HUDEP-2 (cell line): Measurements from ENCODE around the gene ALDH4A1.
"Not testable (repeated sequence)": the region's sequence is repeated elsewhere in the genome, so short reads cannot be mapped to it uniquely, and the experiment has no call there.

Experiments
- DNase-seq, 76 experiments: peaks; one replicate each; lab custom pipeline; 2025; ENCODE audit not compliant: unreplicated experiment in 76 of 76; lab: John Stamatoyannopoulos, UW

The ALDH4A1 gene

DNA sequence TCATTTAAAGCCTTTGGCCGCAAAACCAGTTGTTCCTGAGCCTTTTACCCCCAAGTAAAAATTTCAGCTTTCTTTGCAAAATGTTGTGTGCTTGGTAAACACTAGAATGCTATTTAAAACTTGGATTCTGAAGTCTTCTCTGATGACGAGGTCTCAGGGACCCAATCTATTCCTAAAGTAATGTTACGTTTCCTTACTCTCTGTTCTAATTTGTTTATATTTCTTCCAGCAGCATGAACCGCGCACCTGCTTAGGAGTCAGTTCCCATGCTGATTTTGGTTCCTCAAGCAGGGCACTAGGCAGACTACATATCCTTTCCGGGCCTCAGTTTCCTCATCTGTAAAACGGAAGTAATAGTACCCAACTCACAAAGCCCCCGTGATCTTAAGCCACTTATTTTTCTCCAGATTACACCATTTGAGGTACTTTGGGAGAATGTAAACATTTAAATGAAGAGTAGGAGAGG lies 969 bp upstream of the ALDH4A1 start:
- DNase-seq: no peak

- peak in 4 of 76 experiments; percentile 9 to 68 (median 40) for DNase-seq
Measured at GRCh38 chr1:18901952-18902522, 318 bp downstream of the ALDH4A1 start.

GRCh38 chr1:18901147-18901951 lies 1.0 kb downstream of the ALDH4A1 start:
- DNase-seq: no peak

DNA sequence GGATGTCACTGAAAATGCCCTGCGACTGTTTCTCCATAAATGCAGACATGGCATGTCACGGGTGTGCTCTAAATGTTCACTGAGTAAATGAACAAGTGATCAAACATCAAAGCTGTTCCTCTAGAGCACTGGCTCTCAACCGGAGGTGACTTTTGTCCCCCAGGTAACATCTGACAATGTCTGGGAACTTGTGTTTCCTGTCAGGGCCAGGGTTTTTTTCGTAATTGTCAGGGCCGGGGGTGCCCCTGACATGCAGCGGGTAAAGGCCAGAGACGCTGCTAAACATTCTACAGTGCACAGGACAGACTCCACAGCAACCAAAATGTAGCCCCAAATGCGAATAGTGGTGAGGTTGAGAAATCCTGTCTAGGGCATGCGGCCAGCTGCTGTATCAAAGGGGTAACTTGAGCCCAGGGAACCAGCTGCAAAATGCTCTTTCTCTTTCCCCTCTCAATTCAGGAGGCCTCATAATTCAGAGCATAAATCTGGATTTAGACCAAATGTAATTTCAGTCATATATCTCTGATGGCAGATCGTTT lies 2.0 kb downstream of the ALDH4A1 start:
- DNase-seq: no peak

- DNase-seq: no peak
Measured at GRCh38 chr1:18899363-18900049, 2.8 kb downstream of the ALDH4A1 start.

DNA sequence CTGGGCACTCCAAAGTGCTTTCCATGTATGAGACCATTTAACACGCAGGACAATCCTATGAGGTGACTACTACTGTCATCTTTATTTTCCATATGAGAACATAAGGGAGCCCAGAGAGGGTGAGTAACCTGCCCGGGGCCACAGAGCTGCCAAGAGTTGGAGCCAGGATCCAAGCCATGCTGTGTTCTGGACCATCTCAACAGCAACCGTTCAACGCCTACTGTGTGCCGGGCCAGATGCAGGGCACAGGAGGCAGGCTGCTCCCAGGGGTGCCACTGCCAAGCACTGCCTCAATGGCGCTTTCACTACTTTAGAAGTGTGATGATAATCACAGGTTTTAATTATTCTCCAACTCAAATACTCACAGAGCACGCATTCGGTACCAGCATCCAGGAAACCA lies 3.8 kb downstream of the ALDH4A1 start:
- no peak for DNase-seq

GRCh38 chr1:18895317-18895716 lies 7.0 kb downstream of the ALDH4A1 start:
- DNase-seq: no peak

DNA sequence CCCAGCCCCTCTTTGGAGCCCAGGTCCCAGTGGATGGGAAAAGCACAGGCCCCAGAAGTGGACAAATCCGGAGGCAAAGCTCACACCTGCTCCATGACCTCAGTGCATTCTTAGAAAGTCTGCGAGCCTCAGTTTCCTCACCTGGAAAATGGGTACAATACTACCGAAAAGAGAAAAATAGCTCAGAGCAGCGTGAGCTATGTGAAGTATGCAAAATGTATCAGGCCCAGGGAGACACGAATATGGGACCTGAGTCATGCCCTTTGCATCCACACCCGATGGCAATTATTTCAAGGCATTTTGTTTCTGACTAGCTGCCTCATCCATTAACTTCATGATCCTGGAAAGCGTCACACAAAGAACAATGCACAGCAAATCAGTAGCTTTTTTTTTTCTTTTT lies 9.2 kb downstream of the ALDH4A1 start:
- no peak for DNase-seq

GRCh38 chr1:18891858-18892257 lies 10.5 kb downstream of the ALDH4A1 start:
- DNase-seq: not testable (repeated sequence)

DNA sequence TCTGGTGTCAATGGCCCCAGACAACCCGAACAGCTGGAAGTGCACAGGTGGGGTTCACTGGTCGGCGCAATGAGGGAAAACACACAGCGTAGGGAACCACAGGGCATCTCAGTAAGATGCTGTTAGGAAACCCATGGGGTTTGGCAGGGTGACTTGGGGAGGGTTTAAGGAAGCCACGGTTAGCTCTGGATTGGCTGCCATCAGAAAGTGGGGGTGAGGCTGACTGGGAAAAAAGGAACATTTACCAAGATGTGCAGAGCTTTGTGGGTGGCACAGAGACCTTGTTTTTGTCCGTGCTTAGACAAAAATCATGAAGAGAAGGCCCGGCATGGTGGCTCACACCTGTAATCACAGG lies 11.0 kb downstream of the ALDH4A1 start:
- DNase-seq: no peak

- DNase-seq: no peak
Measured at GRCh38 chr1:18890706-18891425, 11.5 kb downstream of the ALDH4A1 start.

- DNase-seq: no peak
Measured at GRCh38 chr1:18886003-18886335, 16.4 kb downstream of the ALDH4A1 start.

DNA sequence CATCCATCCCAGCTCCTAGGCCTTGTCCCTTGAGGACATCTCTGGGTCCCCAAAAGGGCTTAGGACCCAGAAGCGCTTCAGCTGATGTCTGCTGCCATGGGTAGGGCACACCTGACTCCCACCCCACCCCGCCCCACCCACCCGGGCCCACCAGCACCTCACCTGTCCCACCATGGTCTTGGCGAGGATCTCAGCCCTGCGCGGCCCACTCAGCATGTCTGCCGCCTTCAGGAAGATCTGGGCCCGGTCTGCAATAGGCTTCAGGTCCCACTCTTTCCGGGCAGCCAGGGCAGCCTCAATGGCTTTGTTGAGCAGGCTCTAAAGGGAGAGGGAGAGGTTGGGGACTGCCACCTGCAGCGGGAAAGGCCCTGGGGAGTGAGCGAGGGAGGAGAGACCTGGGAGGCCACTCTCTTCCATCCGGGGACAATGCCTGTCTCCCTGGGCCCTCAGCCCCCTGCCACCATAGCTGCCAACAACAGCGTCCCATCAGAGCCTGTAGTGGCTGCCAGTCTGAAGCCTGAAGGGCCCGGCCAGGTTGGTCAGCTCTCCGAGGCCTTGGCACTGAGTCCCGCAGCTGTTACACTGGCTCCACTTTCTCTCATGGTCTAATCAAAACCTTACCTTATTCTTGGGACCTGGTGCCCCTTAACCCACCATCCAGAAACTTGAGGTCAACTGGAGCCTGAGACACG lies 16.9 kb downstream of the ALDH4A1 start:
- no peak for DNase-seq

GRCh38 chr1:18884727-18885126 lies 17.6 kb downstream of the ALDH4A1 start:
- DNase-seq: no peak

DNA sequence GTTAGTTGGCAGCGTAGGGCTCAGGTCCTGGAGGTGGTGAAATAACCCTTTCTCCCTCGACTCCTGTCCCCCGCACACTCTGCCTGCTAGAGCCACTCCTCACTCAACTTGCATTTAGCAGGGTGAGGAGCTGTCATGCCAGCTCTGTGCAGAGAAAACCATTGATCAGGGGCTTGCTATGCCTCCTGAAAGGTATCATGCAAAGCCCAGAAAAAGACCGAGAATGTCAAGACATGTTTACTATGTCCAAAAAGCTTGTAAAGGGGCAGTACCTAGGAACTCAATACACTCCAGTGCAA lies 18.0 kb downstream of the ALDH4A1 start:
- no peak for DNase-seq

DNA sequence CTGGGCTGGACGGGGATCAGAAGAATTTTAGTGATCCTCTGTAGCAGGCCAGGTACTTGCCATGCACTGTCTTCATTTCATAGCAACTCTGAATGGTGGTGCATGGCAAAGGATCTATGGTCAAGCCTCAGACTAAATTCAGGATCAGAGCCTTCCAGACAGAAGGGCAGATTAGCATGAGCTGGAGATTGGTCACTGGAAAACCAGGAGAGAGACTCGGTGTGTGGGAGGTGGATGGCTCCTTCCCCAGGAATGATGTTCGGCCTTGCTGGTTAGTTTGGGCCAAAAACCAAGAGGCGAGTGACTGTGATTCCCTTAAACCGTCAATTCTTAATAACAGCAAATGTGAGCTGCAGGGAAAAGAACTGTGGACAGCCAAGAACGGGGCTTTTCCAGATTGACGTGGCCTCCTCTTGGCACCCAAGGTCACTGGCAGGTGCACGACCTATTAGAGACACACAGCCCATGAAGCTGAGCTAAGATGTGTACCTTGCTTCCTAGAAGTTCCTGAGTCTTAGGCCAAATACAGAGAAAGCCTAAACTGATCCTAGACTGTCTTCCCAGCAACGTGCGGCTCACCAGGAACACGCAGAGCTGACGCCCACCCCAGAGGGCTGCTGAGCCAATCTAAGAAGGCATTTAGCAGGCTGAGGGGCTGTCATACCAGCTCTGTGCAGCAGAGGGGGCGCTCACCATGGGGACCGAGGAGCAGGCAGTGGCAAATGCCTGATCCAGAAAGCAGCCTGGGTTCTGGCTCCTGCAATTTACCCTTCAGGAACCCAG lies 18.5 kb downstream of the ALDH4A1 start:
- peak in 67 of 76 experiments; percentile 4 to 74 (median 46) for DNase-seq

GRCh38 chr1:18883079-18883478 lies 19.3 kb downstream of the ALDH4A1 start:
- no peak for DNase-seq

DNA sequence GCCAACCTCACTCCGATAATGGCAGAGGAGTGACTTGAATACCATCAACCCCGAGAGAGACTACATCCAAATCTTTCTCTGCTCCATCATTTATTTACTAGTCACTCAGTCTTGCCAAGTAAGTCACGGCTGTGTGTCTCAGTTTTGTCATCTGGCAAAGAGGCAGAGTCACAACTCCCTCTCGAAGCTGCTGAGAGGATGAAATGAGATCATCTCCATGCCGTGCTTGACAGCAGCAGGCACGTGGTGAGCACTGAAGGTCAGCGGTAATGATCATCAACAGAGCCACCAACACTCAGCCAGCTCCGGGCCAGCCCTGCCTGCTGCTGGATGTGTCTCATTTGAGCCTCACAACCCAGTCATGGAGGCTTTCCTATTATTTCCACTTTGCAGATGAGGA lies 19.9 kb downstream of the ALDH4A1 start:
- no peak for DNase-seq

DNA sequence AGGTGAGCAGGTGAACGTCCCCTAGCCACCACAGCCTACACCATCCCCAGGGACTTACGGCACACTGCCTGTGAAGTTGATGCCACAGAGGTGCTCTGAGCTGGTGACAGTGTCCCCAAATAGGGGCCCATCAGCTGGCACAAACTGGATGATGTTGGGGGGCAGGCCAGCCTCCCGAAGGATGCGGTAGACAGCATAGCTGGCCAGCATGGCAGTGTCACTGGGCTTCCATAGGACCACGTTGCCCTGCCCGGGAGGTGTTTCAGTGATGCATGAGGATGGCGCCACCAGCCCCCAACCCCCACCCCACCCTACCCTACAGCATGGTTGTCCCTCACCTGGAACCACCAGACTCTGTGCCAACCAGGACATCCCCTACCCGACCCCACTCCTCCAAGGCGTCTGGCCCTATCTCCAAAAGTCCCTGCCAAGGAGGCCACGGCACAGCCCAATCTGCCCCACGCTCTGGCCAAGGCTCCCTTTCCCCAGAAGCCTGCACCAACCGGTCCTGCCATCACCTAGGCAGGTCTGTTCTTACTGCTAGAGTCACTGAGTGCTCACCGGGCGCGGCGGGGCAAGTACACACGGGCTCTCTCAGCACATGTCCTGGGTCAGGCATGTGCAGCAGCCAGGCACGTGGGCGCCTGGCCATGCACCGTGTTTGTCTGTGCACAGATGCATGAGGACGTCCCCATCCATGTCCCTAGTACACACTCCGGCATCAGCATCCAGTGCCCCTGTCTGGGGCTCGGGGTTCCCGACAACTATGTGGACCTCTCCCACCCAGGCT lies 20.5 kb downstream of the ALDH4A1 start:
- DNase-seq: no peak
